DND-41 (cell line): Measurements from ENCODE around the gene COQ7.

Experiments
- ATAC-seq: fragments of 200-7000 bp; cut with Tn5 transposase; 3 replicates; pipeline ENCODE4 v1.9.1; 2021; ENCODE audit warnings: low read depth; ENCODE audit not compliant: insufficient read depth
- DNase-seq: peaks from one replicate; pipeline ENCODE4 v3.0.0-alpha.2; 2020
- H2AFZ ChIP-seq: 2 replicates; pipeline ENCODE4 v1.6.0; 2012; ENCODE audit warnings: low read depth, low read length
- H3K27ac ChIP-seq: 2 replicates; pipeline ENCODE4 v1.5.1; 2012; ENCODE audit warnings: low read length, inconsistent platforms
- H3K27me3 ChIP-seq: fragments of 200-600 bp; sonication (generic); 2 replicates; pipeline ENCODE4 v1.6.0; 2012; ENCODE audit warnings: low read length, mild to moderate bottlenecking, inconsistent platforms; ENCODE audit not compliant: insufficient read depth, poor library complexity
- H3K36me3 ChIP-seq: 2 replicates; pipeline ENCODE4 v1.5.1; 2012; ENCODE audit warnings: low read length, inconsistent platforms; ENCODE audit not compliant: insufficient read depth
- H3K4me1 ChIP-seq: 2 replicates; pipeline ENCODE4 v1.5.1; 2012; ENCODE audit warnings: mild to moderate bottlenecking, low read length; ENCODE audit not compliant: insufficient read depth
- H3K4me2 ChIP-seq: 2 replicates; pipeline ENCODE4 v1.6.0; 2012; ENCODE audit warnings: mild to moderate bottlenecking, moderate library complexity, low read length, inconsistent platforms; ENCODE audit not compliant: insufficient read depth
- H3K4me3 ChIP-seq, 2 experiments: fragments of 200-600 bp in 1 of 2; shearing (Covaris generic) in 1 of 2; 2 replicates each; pipeline ENCODE4 v1.5.1; 2012 to 2016; ENCODE audit warnings: inconsistent platforms in 2 of 2, low read length in 2 of 2, mild to moderate bottlenecking in 2 of 2, low read depth in 1 of 2, moderate library complexity in 1 of 2
- H3K79me2 ChIP-seq: 2 replicates; pipeline ENCODE4 v1.6.0; 2012; ENCODE audit warnings: low read length, inconsistent platforms; ENCODE audit not compliant: insufficient read depth
- H3K9ac ChIP-seq: 2 replicates; pipeline ENCODE4 v1.6.0; 2012; ENCODE audit warnings: low read depth, mild to moderate bottlenecking, inconsistent platforms, low read length, moderate library complexity
- H3K9me3 ChIP-seq: 2 replicates; pipeline ENCODE4 v1.5.1; 2012; ENCODE audit warnings: low read length, moderate library complexity, mild to moderate bottlenecking, inconsistent platforms; ENCODE audit not compliant: insufficient read depth, severe bottlenecking
- H4K20me1 ChIP-seq: 2 replicates; pipeline ENCODE4 v1.6.0; 2012; ENCODE audit warnings: low read length; ENCODE audit not compliant: insufficient read depth
- CTCF ChIP-seq: IDR thresholded peaks from 2 replicates; pipeline ENCODE4 v1.5.1; 2012; ENCODE audit warnings: borderline replicate concordance, low read length, moderate library complexity, mild to moderate bottlenecking; ENCODE audit not compliant: poor library complexity, severe bottlenecking; ENCODE audit errors: extremely low read depth
- EZH2 ChIP-seq: IDR thresholded peaks from 3 replicates; pipeline ENCODE4 v1.6.1; 2012; ENCODE audit warnings: borderline replicate concordance, low read depth, mild to moderate bottlenecking, moderate library complexity, low read length, inconsistent platforms; ENCODE audit not compliant: severe bottlenecking

Gene COQ7

GRCh38 chr16:19109288-19109664 is 41.9 kb downstream of the COQ7 start:
- Histone ChIP-seq H3K4me3 (no peak overlapping the region), H3K9ac (no peak overlapping the region), H3K79me2 (no peaks in the 10 kb centered on the region), H3K27me3 (no peaks in the 10 kb centered on the region), H3K9me3 (no peaks in the 10 kb centered on the region), H2AFZ (no peak overlapping the region), H3K36me3 (no peaks in the 10 kb centered on the region), H3K4me2 (no peak overlapping the region), H4K20me1 (no peaks in the 10 kb centered on the region), H3K27ac (no peak overlapping the region), H3K4me1 (no peaks in the 10 kb centered on the region)
- DNase-seq, result no peak
- no peak for TF ChIP-seq CTCF
- no peak for TF ChIP-seq EZH2
- no peak for ATAC-seq

- Histone ChIP-seq H3K4me2 (no peak overlapping the region), H2AFZ (no peak overlapping the region), H3K9ac (no peak overlapping the region), H3K4me1 (no peaks in the 10 kb centered on the region), H4K20me1 (no peaks in the 10 kb centered on the region), H3K4me3 (no peak overlapping the region), H3K36me3 (no peaks in the 10 kb centered on the region), H3K27me3 (no peaks in the 10 kb centered on the region), H3K9me3 (no peaks in the 10 kb centered on the region), H3K79me2 (no peaks in the 10 kb centered on the region), H3K27ac (no peak overlapping the region)
- DNase-seq, result no peak
- no peak for ATAC-seq
- TF ChIP-seq CTCF (no peak), EZH2 (no peak)
These were observed 43.3 kb downstream of the COQ7 start for GRCh38 chr16:19110537-19111360.

- H3K4me3 ChIP-seq, result no peak overlapping the region
- H3K9ac ChIP-seq, result no peak overlapping the region
- H2AFZ ChIP-seq, result no peak overlapping the region
- no peaks in the 10 kb centered on the region for H3K36me3 ChIP-seq
- peaks cover 5% of the 10 kb centered on the region for H3K27me3 ChIP-seq
- no peaks in the 10 kb centered on the region for H4K20me1 ChIP-seq
- H3K4me2 ChIP-seq, result no peak overlapping the region
- H3K4me1 ChIP-seq, result no peaks in the 10 kb centered on the region
- no peaks in the 10 kb centered on the region for H3K79me2 ChIP-seq
- ATAC-seq, result no peak
- no peak overlapping the region for H3K27ac ChIP-seq
- TF ChIP-seq CTCF, result no peak
- TF ChIP-seq EZH2, result no peak
- DNase-seq, result no peak
- no peaks in the 10 kb centered on the region for H3K9me3 ChIP-seq
These were observed 44.6 kb downstream of the COQ7 start for GRCh38 chr16:19112099-19112407.
